Measurements from ENCODE around the gene CR1. TPM values are rescaled to one million over a fixed set of nuclear protein-coding genes. Genes with fewer than 3 reads are reported as not detected.

Gene CR1
- total RNA-seq, 1 donor from 2014 or later = 0.09 TPM

DNA sequence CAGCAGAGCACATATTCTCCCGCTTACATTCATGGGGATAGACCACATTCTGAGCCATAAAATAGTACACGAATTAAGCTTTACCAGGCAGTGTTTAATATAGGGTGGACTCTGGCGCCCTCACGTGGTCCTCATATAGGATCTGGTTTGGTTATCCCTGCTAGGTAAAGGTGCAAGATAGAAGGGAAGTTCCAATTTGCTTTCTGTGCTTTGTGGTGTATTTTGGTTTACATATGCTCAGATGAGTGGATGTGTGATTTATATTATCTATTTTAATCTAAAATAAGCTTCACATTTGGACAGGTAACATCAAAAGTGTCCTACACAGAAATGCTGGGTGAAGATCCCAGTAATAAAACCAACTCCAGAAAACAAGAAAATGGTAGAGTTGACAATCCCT, 3.6 kb downstream of the CR1 start:
- no peak overlapping the region for H3K27ac ChIP-seq (ENCODE audit: low read depth, low read length)
- H4K20me1 ChIP-seq (ENCODE audit: insufficient read depth, low read length) = no peaks in the 10 kb centered on the region
- Mint-ChIP-seq H3K4me1 (ENCODE audit: low read depth, unreplicated experiment) (peaks cover 7% of the 10 kb centered on the region), H3K27ac (ENCODE audit: unreplicated experiment) (no peak overlapping the region), H3K9me3 (ENCODE audit: unreplicated experiment) (no peaks in the 10 kb centered on the region), H3K27me3 (ENCODE audit: low read depth, unreplicated experiment) (peaks cover 23% of the 10 kb centered on the region), H3K36me3 (ENCODE audit: low read depth, unreplicated experiment) (no peaks in the 10 kb centered on the region), H3K4me3 (ENCODE audit: unreplicated experiment) (no peak overlapping the region)
- no peak overlapping the region for H3K4me3 ChIP-seq (ENCODE audit: insufficient read depth, low read depth, low read length)
- H3K9me3 ChIP-seq (ENCODE audit: insufficient read depth, low read depth, low read length) = no peaks in the 10 kb centered on the region
- H3K4me1 ChIP-seq (ENCODE audit: insufficient read depth, low read length) = peaks cover 7% of the 10 kb centered on the region
- H3K36me3 ChIP-seq (ENCODE audit: insufficient read depth, low read length) = no peaks in the 10 kb centered on the region
- peak; percentile 20 for DNase-seq (ENCODE audit: low read depth)
- no peaks in the 10 kb centered on the region for H3K79me2 ChIP-seq (ENCODE audit: insufficient read depth, low read length)
- peaks cover 39% of the 10 kb centered on the region for H3K27me3 ChIP-seq (ENCODE audit: insufficient read depth, low read length)
- H2AFZ ChIP-seq (ENCODE audit: low read depth, low read length) = no peak overlapping the region
- TF ChIP-seq, protein P1, sequence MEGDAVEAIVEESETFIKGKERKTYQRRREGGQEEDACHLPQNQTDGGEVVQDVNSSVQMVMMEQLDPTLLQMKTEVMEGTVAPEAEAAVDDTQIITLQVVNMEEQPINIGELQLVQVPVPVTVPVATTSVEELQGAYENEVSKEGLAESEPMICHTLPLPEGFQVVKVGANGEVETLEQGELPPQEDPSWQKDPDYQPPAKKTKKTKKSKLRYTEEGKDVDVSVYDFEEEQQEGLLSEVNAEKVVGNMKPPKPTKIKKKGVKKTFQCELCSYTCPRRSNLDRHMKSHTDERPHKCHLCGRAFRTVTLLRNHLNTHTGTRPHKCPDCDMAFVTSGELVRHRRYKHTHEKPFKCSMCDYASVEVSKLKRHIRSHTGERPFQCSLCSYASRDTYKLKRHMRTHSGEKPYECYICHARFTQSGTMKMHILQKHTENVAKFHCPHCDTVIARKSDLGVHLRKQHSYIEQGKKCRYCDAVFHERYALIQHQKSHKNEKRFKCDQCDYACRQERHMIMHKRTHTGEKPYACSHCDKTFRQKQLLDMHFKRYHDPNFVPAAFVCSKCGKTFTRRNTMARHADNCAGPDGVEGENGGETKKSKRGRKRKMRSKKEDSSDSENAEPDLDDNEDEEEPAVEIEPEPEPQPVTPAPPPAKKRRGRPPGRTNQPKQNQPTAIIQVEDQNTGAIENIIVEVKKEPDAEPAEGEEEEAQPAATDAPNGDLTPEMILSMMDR (IDR thresholded peaks at IDR 0.05; ENCODE audit: insufficient read depth, low read depth, low read length) = peak; percentile 85
- TF ChIP-seq EZH2 (IDR thresholded peaks at IDR 0.05; ENCODE audit: insufficient read depth, low read length) = no peak
- no peak overlapping the region for H3K9ac ChIP-seq (ENCODE audit: low read length)
- no peak overlapping the region for H3K4me2 ChIP-seq (ENCODE audit: low read length)
- FAIRE-seq = no peak

DNA sequence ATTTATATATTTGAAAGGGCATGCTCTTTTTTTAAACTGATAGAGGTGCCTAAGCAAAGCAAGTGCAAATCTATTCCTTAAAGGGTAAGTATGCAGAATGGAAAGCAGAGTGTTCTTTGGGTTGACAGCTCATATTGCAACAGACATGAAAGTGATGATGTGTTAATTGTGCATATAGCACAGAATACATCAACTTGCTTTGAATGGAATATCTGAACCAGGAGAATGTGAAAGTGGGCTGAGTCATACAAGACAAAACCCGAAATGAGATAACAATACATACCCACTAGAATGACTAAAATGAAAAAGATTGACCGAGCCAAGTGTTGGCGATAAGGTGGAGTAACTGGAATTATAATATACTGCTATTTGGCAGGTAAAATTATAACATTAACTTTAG, 4.3 kb downstream of the CR1 start:
- H3K27me3 Mint-ChIP-seq (ENCODE audit: low read depth, unreplicated experiment) = peaks cover 23% of the 10 kb centered on the region
- peaks cover 39% of the 10 kb centered on the region for H3K27me3 ChIP-seq (ENCODE audit: insufficient read depth, low read length)
- no peaks in the 10 kb centered on the region for H3K36me3 ChIP-seq (ENCODE audit: insufficient read depth, low read length)
- H2AFZ ChIP-seq (ENCODE audit: low read depth, low read length) = no peak overlapping the region
- H3K27ac Mint-ChIP-seq (ENCODE audit: unreplicated experiment) = no peak overlapping the region
- H3K9me3 ChIP-seq (ENCODE audit: insufficient read depth, low read depth, low read length) = no peaks in the 10 kb centered on the region
- no peak overlapping the region for H3K27ac ChIP-seq (ENCODE audit: low read depth, low read length)
- no peaks in the 10 kb centered on the region for H3K9me3 Mint-ChIP-seq (ENCODE audit: unreplicated experiment)
- H3K9ac ChIP-seq (ENCODE audit: low read length) = no peak overlapping the region
- H3K36me3 Mint-ChIP-seq (ENCODE audit: low read depth, unreplicated experiment) = no peaks in the 10 kb centered on the region
- no peak overlapping the region for H3K4me3 ChIP-seq (ENCODE audit: insufficient read depth, low read depth, low read length)
- DNase-seq (ENCODE audit: low read depth) (no peak), FAIRE-seq (no peak)
- no peak overlapping the region for H3K4me2 ChIP-seq (ENCODE audit: low read length)
- peaks cover 7% of the 10 kb centered on the region for H3K4me1 ChIP-seq (ENCODE audit: insufficient read depth, low read length)
- TF ChIP-seq EZH2 (IDR thresholded peaks at IDR 0.05; ENCODE audit: insufficient read depth, low read length) = no peak
- TF ChIP-seq, protein P1 (IDR thresholded peaks at IDR 0.05; ENCODE audit: insufficient read depth, low read depth, low read length) = no peak
- no peaks in the 10 kb centered on the region for H4K20me1 ChIP-seq (ENCODE audit: insufficient read depth, low read length)
- no peak overlapping the region for H3K4me3 Mint-ChIP-seq (ENCODE audit: unreplicated experiment)
- H3K4me1 Mint-ChIP-seq (ENCODE audit: low read depth, unreplicated experiment) = peaks cover 7% of the 10 kb centered on the region
- H3K79me2 ChIP-seq (ENCODE audit: insufficient read depth, low read length) = no peaks in the 10 kb centered on the region

DNA sequence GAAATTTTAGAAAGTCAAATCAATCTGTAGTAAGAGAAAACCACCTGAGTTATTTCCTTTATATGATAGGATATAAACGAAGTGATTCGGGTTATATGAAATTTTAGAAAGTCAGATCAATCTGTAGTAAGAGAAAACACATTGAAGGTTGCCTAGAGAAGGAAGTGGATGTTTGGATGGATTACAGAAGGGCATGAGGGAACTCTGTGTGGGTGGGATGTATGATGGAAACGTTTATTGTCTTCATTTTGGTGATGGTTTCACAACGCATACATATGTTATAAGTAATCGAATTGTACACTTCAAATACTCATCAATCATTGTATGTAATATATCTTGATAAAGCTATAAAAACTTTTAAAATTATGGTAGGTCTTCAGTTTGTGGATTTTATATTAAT, 5.1 kb downstream of the CR1 start:
- H3K27me3 Mint-ChIP-seq (ENCODE audit: low read depth, unreplicated experiment) = peaks cover 15% of the 10 kb centered on the region

More for the DNA sequence above, 5.1 kb downstream of the CR1 start:
- DNase-seq (ENCODE audit: low read depth) (no peak), FAIRE-seq (no peak)
- Histone ChIP-seq H3K4me2 (ENCODE audit: low read length) (no peak overlapping the region), H3K4me3 (ENCODE audit: insufficient read depth, low read depth, low read length) (no peak overlapping the region), H3K4me1 (ENCODE audit: insufficient read depth, low read length) (peaks cover under 1% of the 10 kb centered on the region), H2AFZ (ENCODE audit: low read depth, low read length) (no peak overlapping the region), H3K27ac (ENCODE audit: low read depth, low read length) (no peak overlapping the region), H3K36me3 (ENCODE audit: insufficient read depth, low read length) (no peaks in the 10 kb centered on the region), H3K79me2 (ENCODE audit: insufficient read depth, low read length) (no peaks in the 10 kb centered on the region), H3K27me3 (ENCODE audit: insufficient read depth, low read length) (peaks cover 35% of the 10 kb centered on the region), H3K9ac (ENCODE audit: low read length) (no peak overlapping the region), H3K9me3 (ENCODE audit: insufficient read depth, low read depth, low read length) (no peaks in the 10 kb centered on the region), H4K20me1 (ENCODE audit: insufficient read depth, low read length) (no peaks in the 10 kb centered on the region)
- no peaks in the 10 kb centered on the region for H3K9me3 Mint-ChIP-seq (ENCODE audit: unreplicated experiment)
- TF ChIP-seq EZH2 (IDR thresholded peaks at IDR 0.05; ENCODE audit: insufficient read depth, low read length) = no peak
- TF ChIP-seq, protein P1 (IDR thresholded peaks at IDR 0.05; ENCODE audit: insufficient read depth, low read depth, low read length) = no peak
- H3K4me3 Mint-ChIP-seq (ENCODE audit: unreplicated experiment) = no peak overlapping the region
- no peaks in the 10 kb centered on the region for H3K36me3 Mint-ChIP-seq (ENCODE audit: low read depth, unreplicated experiment)
- H3K4me1 Mint-ChIP-seq (ENCODE audit: low read depth, unreplicated experiment) = peaks cover 5% of the 10 kb centered on the region
- no peak overlapping the region for H3K27ac Mint-ChIP-seq (ENCODE audit: unreplicated experiment)
